Osteoblast (primary cell): Measurements from ENCODE around the gene FLG2. TPM values are rescaled to one million over a fixed set of nuclear protein-coding genes. Genes with fewer than 3 reads are reported as not detected.

Source experiments
- DNase-seq: peaks from one replicate; pipeline ENCODE4 v3.0.0; 2011; ENCODE audit warnings: low spot score, mixed read lengths; ENCODE audit not compliant: insufficient read length; ENCODE audit errors: missing footprints
- H2AFZ ChIP-seq: 2 replicates; pipeline ENCODE4 v1.6.0; 2011; ENCODE audit warnings: mild to moderate bottlenecking, low read length
- H3K27ac ChIP-seq: 2 replicates; pipeline ENCODE4 v1.5.1; 2011; ENCODE audit warnings: mild to moderate bottlenecking, low read depth, low read length, moderate library complexity
- H3K27me3 ChIP-seq: 2 replicates; pipeline ENCODE4 v1.6.0; 2012; ENCODE audit warnings: mild to moderate bottlenecking, control low read depth, inconsistent platforms, low read length, moderate library complexity; ENCODE audit not compliant: insufficient read depth
- H3K36me3 ChIP-seq: 2 replicates; pipeline ENCODE4 v1.5.1; 2011; ENCODE audit warnings: mild to moderate bottlenecking, low read length, control low read depth, moderate library complexity; ENCODE audit not compliant: insufficient read depth
- H3K4me1 ChIP-seq: 2 replicates; pipeline ENCODE4 v1.5.1; 2011; ENCODE audit warnings: mild to moderate bottlenecking, low read length, control low read depth, moderate library complexity; ENCODE audit not compliant: insufficient read depth
- H3K4me2 ChIP-seq: 2 replicates; pipeline ENCODE4 v1.6.0; 2011; ENCODE audit warnings: mild to moderate bottlenecking, low read length; ENCODE audit not compliant: insufficient read depth
- H3K4me3 ChIP-seq: fragments of 200-600 bp; sonication (generic); 3 replicates; pipeline ENCODE4 v1.5.1; 2012; ENCODE audit warnings: mild to moderate bottlenecking, low read length, inconsistent platforms; ENCODE audit not compliant: insufficient read depth
- H3K79me2 ChIP-seq: 2 replicates; pipeline ENCODE4 v1.6.0; 2012; ENCODE audit warnings: mild to moderate bottlenecking, low read length, control low read depth, inconsistent platforms; ENCODE audit not compliant: insufficient read depth
- H3K9me3 ChIP-seq: 2 replicates; pipeline ENCODE4 v1.5.1; 2011; ENCODE audit warnings: low read depth, low read length, control low read depth
- H4K20me1 ChIP-seq: 2 replicates; pipeline ENCODE4 v1.6.0; 2012; ENCODE audit warnings: mild to moderate bottlenecking, low read length, control low read depth; ENCODE audit not compliant: insufficient read depth
- CTCF ChIP-seq: IDR thresholded peaks from 2 replicates; pipeline ENCODE4 v1.5.1; 2011; ENCODE audit warnings: mild to moderate bottlenecking, low read depth, low read length, moderate library complexity; ENCODE audit errors: extremely low read depth
- total RNA-seq: library from RNA; depleted of rRNA; stranded (reverse); fragments of >200 nt; gene quantifications from 2 replicates; pipeline ENCODE4 v1.2.3, GENCODE V29; 2012

The FLG2 gene
- total RNA-seq, 1 donor, result not detected

GRCh38 chr1:152344438-152344837 is 15.4 kb downstream of the FLG2 start:
- no peak overlapping the region for H3K4me3 ChIP-seq
- no peaks in the 10 kb centered on the region for H3K79me2 ChIP-seq
- H3K9me3 ChIP-seq, result no peaks in the 10 kb centered on the region
- no peak for DNase-seq
- no peak for TF ChIP-seq CTCF
- H3K4me2 ChIP-seq, result no peak overlapping the region
- no peaks in the 10 kb centered on the region for H4K20me1 ChIP-seq
- H3K27ac ChIP-seq, result no peak overlapping the region
- no peak overlapping the region for H2AFZ ChIP-seq
- H3K36me3 ChIP-seq, result no peaks in the 10 kb centered on the region
- H3K27me3 ChIP-seq, result no peaks in the 10 kb centered on the region
- H3K4me1 ChIP-seq, result no peaks in the 10 kb centered on the region

GRCh38 chr1:152343006-152343405 is 16.8 kb downstream of the FLG2 start:
- Histone ChIP-seq H3K4me1 (no peaks in the 10 kb centered on the region), H3K27me3 (no peaks in the 10 kb centered on the region), H3K9me3 (no peaks in the 10 kb centered on the region), H2AFZ (no peak overlapping the region), H4K20me1 (no peaks in the 10 kb centered on the region), H3K4me3 (no peak overlapping the region), H3K36me3 (no peaks in the 10 kb centered on the region), H3K27ac (no peak overlapping the region), H3K4me2 (no peak overlapping the region), H3K79me2 (no peaks in the 10 kb centered on the region)
- no peak for TF ChIP-seq CTCF
- no peak for DNase-seq

- Histone ChIP-seq H3K27ac (no peak overlapping the region), H3K9me3 (no peaks in the 10 kb centered on the region), H4K20me1 (no peaks in the 10 kb centered on the region), H3K36me3 (no peaks in the 10 kb centered on the region), H3K79me2 (no peaks in the 10 kb centered on the region), H3K4me2 (no peak overlapping the region), H2AFZ (no peak overlapping the region), H3K4me3 (no peak overlapping the region), H3K4me1 (no peaks in the 10 kb centered on the region), H3K27me3 (no peaks in the 10 kb centered on the region)
- no peak for DNase-seq
- no peak for TF ChIP-seq CTCF
These were observed 24.4 kb downstream of the FLG2 start for GRCh38 chr1:152335399-152335798.

GRCh38 chr1:152328801-152329391 is 30.9 kb downstream of the FLG2 start:
- Histone ChIP-seq H3K4me3 (no peak overlapping the region), H3K4me1 (peaks cover 4% of the 10 kb centered on the region), H3K27ac (peak overlapping the region; percentile 56), H2AFZ (no peak overlapping the region), H3K9me3 (no peaks in the 10 kb centered on the region), H3K79me2 (no peaks in the 10 kb centered on the region), H4K20me1 (no peaks in the 10 kb centered on the region), H3K4me2 (no peak overlapping the region), H3K36me3 (no peaks in the 10 kb centered on the region), H3K27me3 (no peaks in the 10 kb centered on the region)
- no peak for DNase-seq
- TF ChIP-seq CTCF, result no peak
